Muscle layer of colon (tissue), 2 donors: ENCODE measurements around the gene CACHD1.

Experiments
- H3K27ac ChIP-seq: one replicate; pipeline ENCODE4 v1.7.0; 2013; ENCODE audit warnings: low read depth, mild to moderate bottlenecking, low read length, moderate library complexity
- H3K27me3 ChIP-seq, 2 donors: one replicate each; pipeline ENCODE4 v1.7.0; 2013; ENCODE audit warnings: low read length in 2 of 2, mild to moderate bottlenecking in 2 of 2; ENCODE audit not compliant: insufficient read depth in 2 of 2, control insufficient read depth in 1 of 2
- H3K36me3 ChIP-seq: one replicate; pipeline ENCODE4 v1.7.0; 2013; ENCODE audit warnings: mild to moderate bottlenecking, low read length; ENCODE audit not compliant: insufficient read depth
- H3K4me1 ChIP-seq: one replicate; pipeline ENCODE4 v1.7.0; 2013; ENCODE audit warnings: mild to moderate bottlenecking, low read length; ENCODE audit not compliant: insufficient read depth
- H3K4me3 ChIP-seq, 2 donors: one replicate each; pipeline ENCODE4 v1.7.0; 2013; ENCODE audit warnings: low read length in 2 of 2, low read depth in 1 of 2, mild to moderate bottlenecking in 1 of 2, moderate library complexity in 1 of 2
- H3K9ac ChIP-seq: one replicate; pipeline ENCODE4 v1.7.0; 2013; ENCODE audit warnings: low read length
- H3K9me3 ChIP-seq: one replicate; pipeline ENCODE4 v1.7.0; 2013; ENCODE audit warnings: mild to moderate bottlenecking, low read length
- donor health status: abdominal sarcoma.
- donor health status: Adenocarcinoma of cecum.

CACHD1 gene

DNA sequence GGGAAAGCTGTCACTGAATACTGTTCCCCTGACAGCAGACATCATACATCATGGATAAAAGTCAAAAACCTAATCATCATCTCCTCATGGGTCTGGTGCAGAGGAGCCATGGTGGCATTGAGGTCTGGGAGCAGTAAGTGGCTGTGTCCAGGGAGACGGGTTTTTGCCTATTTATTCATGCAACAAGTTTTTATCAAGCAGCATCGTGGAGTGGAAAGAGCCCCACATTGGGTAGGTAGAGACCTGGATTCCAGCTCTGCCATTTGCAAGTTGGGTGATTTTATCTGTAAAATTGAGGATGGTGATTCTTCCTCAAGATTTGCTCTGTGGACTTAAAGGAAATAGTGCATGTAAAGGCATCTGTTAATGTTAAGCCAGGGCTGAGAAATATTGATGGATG is 4.2 kb downstream of the CACHD1 start:
- peaks cover 0 to 8% of the 10 kb centered on the region in 2 donors for H3K27me3 ChIP-seq
- H3K36me3 ChIP-seq, result no peaks in the 10 kb centered on the region
- no peaks in the 10 kb centered on the region for H3K9me3 ChIP-seq
- no peak overlapping the region for H3K4me3 ChIP-seq
- peaks cover 15% of the 10 kb centered on the region for H3K4me1 ChIP-seq
- H3K27ac ChIP-seq, result no peak overlapping the region
- no peak overlapping the region for H3K9ac ChIP-seq

DNA sequence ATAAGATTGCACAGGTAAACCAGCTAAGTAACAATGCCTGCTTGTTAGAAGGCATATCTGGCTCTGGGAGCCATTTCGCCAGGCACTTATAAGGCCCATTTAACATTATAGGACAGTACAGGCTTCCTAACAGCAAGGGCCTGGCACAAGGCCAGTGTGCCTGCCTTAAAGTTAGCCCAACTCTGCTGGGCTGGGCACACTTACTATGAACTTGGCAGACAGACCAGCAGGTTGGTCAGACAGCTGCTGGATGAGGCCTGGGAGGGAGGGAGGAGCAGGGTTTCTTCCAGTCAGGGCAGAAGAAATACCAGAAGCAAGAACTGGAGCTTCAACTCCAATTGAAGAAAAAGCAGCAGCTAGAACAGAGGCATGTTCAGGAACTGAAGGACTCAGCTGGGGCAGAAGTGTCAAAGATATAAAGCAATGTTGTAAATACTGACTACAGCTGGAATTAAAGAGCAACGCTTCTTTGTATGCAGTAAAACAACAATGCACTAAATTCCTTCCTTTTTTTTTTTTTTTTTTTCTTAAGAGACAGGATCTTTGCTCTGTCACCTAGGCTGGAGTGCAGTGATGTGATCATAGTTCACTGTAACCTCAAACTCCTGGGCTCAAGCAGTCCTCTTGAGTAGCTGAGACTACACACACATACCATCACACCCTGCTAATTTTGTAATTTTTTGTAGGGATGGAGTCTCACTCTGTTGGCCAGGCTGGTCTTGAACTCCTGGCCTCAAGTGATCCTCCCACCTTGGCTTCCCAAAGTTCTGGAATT is 4.9 kb downstream of the CACHD1 start:
- Histone ChIP-seq H3K9ac (no peak overlapping the region), H3K36me3 (no peaks in the 10 kb centered on the region), H3K9me3 (no peaks in the 10 kb centered on the region), H3K4me1 (peaks cover 15% of the 10 kb centered on the region), H3K27ac (no peak overlapping the region), H3K4me3 (no peak overlapping the region), H3K27me3 (peaks cover 0 to 8% of the 10 kb centered on the region in 2 donors)

DNA sequence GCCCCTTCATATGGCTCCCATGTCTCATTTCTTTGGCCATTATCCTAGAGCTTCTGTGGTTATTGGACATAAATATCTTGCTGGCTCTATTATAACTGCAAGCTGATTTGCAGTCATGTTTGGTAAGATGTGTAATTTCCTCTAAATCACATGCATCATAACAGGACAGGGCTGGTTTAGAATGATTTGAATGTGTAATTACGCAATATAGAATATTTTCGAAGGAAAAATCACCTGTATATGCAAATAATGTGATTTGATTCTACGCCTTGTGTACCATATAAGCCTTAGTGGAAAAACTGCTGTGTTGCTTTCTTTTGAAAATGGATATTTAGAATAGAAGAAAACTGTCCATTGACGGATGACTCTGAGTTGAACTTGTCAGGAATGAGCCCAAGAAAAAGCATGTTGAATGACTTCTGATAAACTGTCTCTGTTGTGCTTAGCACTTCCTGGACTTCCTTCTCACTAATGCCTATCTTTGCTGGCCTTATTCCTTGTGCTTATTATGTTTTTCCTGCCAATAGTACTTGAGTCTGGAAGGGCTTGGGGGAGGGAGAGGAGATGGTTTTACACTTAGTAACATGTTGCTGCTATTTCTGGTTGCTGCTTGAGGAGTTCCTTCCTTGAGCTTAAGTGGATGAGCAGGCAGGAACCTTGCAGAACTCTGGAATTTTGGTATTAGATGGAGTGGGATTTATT is 6.5 kb downstream of the CACHD1 start:
- no peak overlapping the region for H3K9ac ChIP-seq
- H3K4me3 ChIP-seq, result no peak overlapping the region
- peaks cover 0 to 3% of the 10 kb centered on the region in 2 donors for H3K27me3 ChIP-seq
- H3K9me3 ChIP-seq, result no peaks in the 10 kb centered on the region
- no peaks in the 10 kb centered on the region for H3K36me3 ChIP-seq
- peaks cover 15% of the 10 kb centered on the region for H3K4me1 ChIP-seq
- H3K27ac ChIP-seq, result no peak overlapping the region

DNA sequence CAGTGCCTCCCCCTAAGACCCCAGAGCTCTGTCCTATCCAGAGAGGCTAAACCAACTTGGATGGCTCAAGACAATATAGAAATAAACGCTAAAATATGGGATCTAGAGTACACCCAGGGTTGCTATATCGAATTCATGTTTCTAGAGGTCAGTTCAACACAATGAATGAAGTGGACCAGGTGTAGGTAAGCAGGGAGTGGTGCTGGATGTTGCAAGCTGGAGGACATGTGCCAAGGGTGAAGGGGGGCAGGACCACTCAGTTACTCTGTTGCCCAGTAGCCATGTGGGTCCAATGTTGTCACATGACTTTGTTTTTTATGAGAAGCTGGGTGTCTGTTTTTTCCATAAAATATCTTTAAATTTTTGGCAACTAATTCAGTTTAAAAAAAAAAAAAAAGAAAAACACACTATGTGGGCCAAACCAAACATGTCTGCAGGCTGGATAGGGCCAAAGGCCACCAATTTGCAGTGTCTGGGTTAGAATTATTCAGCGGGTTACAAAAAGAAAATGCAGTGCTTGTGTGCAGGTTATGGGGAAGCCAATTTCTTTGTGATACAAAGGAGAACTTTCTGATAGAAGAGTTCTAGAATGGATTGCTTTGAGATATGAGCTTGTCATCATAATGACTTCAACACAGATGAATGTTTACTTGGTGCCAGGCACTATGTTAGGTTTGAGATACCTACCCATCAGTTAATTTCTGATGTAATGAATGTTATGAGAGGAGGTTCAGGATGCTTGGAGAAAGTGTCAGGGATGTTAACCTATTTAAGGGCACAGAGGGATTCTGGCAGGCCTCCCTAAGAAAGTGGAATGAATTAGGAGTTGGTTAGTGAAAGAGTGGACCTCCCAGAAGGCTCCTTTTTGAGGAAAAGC is 8.9 kb downstream of the CACHD1 start:
- H3K36me3 ChIP-seq, result no peaks in the 10 kb centered on the region
- H3K9me3 ChIP-seq, result no peaks in the 10 kb centered on the region
- H3K27ac ChIP-seq, result no peak overlapping the region
- H3K4me3 ChIP-seq, result no peak overlapping the region
- peaks cover 15% of the 10 kb centered on the region for H3K4me1 ChIP-seq
- H3K9ac ChIP-seq, result no peak overlapping the region
- no peaks in the 10 kb centered on the region for H3K27me3 ChIP-seq

DNA sequence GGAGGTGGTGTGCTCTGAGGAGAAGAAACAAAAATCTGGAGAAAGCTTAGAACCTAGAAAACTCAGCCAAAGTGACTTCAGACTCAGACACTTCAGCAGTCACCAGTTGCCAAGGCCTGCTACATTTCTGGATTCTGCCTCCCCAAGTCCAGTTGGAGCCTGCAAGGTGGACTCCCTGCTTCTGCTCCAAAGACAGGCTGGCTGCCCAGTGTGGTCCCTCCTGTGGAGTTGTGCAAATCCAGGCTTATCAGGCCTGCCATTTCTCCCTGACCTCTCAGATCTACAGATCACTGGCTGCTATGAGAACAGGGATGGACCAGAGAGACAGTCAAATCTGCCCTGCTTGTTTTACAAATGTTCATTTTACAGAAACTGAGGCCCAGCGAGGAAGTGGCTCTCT is 9.9 kb downstream of the CACHD1 start:
- H3K27ac ChIP-seq, result no peak overlapping the region

DNA sequence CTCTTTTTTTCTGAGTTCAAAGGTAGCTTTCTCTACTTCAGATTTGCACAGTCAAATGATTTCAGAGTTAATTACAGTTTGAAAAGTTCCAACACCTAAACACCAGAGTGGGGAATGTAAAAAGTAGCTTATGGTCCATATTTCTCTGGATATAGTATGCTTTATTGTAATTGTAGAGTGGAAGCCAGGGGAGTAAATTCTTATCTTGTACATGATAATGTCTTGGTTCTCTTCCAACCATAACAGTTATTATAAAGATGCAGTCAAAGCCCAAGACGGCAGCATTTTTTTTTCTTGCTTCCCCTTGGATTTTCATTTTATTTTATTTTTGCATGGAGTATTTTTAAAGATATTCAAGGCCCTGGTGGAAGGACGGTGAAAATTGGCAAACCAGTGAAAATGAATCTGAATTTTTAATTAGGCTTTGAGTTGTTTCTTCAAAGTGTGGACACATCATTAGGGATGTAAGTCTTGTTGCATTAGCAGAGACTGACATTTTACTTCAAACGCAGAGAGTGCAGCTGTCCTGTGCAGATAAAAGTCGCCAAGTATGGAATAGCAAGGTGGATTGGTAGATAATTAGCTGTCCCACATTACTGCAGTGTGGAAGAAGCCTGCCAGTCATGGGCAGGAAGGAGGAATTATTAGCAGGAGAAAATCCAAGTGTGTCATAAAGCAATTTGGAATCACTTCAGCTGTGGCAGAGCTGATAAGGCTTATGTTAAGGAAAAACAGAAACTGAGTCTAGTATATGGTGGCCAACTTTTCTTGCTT is 11.3 kb downstream of the CACHD1 start:
- Histone ChIP-seq H3K4me1 (peaks cover 1% of the 10 kb centered on the region), H3K4me3 (no peak overlapping the region), H3K27ac (no peak overlapping the region), H3K36me3 (no peaks in the 10 kb centered on the region), H3K9ac (no peak overlapping the region), H3K9me3 (no peaks in the 10 kb centered on the region), H3K27me3 (no peaks in the 10 kb centered on the region)

More for the DNA sequence above, 9.9 kb downstream of the CACHD1 start:
- H3K9ac ChIP-seq, result no peak overlapping the region
- no peaks in the 10 kb centered on the region for H3K9me3 ChIP-seq
- H3K36me3 ChIP-seq, result no peaks in the 10 kb centered on the region
- no peaks in the 10 kb centered on the region for H3K27me3 ChIP-seq
- H3K4me3 ChIP-seq, result no peak overlapping the region
- H3K4me1 ChIP-seq, result peaks cover 10% of the 10 kb centered on the region

DNA sequence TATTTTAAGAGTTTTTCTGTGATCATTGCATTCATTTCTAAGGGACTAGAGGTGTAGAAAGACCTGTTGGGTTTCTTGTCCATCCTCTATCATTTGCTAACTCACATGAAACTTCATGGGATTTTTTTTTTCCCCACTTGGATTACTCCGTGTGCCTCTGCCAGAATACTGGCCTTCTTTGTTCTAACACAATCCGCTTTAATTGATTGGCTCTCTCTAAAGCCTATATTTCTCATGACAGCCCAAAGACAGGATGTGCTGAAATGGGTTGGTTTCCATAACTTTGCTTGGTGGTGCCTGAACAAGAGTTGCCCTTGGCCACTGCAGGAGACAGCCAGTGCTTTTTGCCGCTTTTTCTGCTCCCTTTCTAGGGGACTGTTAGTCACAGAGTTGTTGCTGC is 12.2 kb downstream of the CACHD1 start:
- Histone ChIP-seq H3K27ac (no peak overlapping the region), H3K4me3 (no peak overlapping the region), H3K9me3 (no peaks in the 10 kb centered on the region), H3K27me3 (no peaks in the 10 kb centered on the region), H3K36me3 (no peaks in the 10 kb centered on the region), H3K4me1 (no peaks in the 10 kb centered on the region), H3K9ac (no peak overlapping the region)

DNA sequence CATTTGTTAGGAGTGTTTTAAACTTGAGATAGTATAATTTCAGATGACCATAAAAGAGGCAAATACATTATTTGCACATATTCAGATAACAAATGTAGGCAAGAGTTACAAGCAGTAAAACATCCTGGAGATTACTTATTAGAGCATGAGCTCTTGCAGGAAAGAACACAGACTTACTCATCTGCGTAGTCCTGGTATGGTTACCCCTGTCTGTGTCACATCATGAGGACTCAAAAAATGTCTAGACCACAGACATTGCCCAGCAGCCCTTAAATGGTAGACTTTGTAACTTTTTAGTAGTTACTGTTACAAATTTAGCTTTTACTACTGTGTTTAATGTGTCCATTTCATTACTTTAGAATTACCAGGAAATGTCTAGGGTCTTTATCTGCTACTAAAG is 12.8 kb downstream of the CACHD1 start:
- H3K4me3 ChIP-seq, result no peak overlapping the region
- no peaks in the 10 kb centered on the region for H3K4me1 ChIP-seq
- H3K36me3 ChIP-seq, result no peaks in the 10 kb centered on the region
- H3K9me3 ChIP-seq, result no peaks in the 10 kb centered on the region
- H3K9ac ChIP-seq, result no peak overlapping the region
- H3K27ac ChIP-seq, result no peak overlapping the region
- H3K27me3 ChIP-seq, result no peaks in the 10 kb centered on the region

DNA sequence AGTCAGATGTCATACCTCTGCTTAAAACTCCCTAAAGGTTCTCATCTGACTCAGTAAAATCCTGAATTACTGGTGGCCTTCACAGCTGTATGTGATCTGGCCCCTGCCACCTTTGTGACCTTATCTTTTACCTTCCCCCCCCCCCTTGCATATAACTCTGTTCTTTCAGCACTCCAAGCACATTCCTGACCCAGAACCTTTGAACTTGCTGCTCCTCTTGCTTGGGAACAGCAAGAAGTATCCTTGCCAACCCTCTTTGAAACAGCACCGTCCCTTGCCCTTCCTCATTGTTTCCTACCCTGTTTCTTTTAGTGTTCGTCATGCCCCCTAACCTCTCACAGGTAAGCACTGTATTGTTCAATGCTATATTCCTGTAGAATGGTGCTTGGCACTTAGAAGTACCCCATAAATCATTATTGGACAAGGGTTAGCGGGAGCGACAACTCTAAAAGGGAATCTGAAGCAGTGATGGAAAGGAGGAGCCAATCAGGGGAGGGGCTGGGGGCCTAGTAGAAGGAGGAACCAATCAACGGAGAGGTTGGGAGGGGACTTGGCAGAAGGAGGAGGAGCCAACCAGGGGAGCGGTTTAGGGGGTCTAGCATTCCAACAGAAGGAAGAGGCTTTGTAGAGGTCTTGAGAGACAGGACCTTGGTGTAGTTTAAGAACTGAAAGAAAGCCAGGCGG is 13.9 kb downstream of the CACHD1 start:
- Histone ChIP-seq H3K4me3 (no peak overlapping the region), H3K36me3 (no peaks in the 10 kb centered on the region), H3K9me3 (no peaks in the 10 kb centered on the region), H3K4me1 (no peaks in the 10 kb centered on the region), H3K27me3 (no peaks in the 10 kb centered on the region), H3K27ac (no peak overlapping the region), H3K9ac (no peak overlapping the region)

DNA sequence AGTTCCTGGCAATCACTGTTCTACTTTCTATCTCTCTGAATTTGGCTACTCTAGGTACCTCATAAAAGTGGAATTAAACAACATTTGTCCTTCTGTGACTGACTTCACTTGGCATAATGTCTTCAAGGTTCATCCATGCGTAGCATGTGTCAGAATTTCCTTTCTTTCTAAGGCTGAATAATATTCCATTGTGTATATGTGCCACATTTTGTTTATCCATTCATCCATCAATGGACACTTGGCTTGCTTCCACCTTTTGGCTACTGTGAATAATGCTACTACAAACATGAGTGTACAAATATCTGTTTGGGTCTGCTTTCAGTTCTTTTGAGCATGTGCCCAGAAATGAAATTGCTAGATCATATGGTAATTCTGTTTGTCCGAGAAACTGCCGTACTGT is 14.7 kb downstream of the CACHD1 start:
- H3K9ac ChIP-seq, result no peak overlapping the region
- H3K36me3 ChIP-seq, result no peaks in the 10 kb centered on the region

More for the DNA sequence above, 14.7 kb downstream of the CACHD1 start:
- Histone ChIP-seq H3K9me3 (no peaks in the 10 kb centered on the region), H3K4me1 (no peaks in the 10 kb centered on the region), H3K27me3 (no peaks in the 10 kb centered on the region), H3K27ac (no peak overlapping the region), H3K4me3 (no peak overlapping the region)
